IMR-90 (cell line): ENCODE data around the gene SOX6. TPM values are rescaled to one million over a fixed set of nuclear protein-coding genes. Genes with fewer than 3 reads are reported as not detected.
"Not testable (repeated sequence)": the region's sequence is repeated elsewhere in the genome, so short reads cannot be mapped to it uniquely, and the experiment has no call there.

Experiments
- ATAC-seq: fragments of 200-7000 bp; cut with Tn5 transposase; 2 replicates; pipeline ENCODE4 v1.9.1; 2020; ENCODE audit warnings: low read depth, mild to moderate bottlenecking, moderate library complexity
- BruUV-seq: library from RNA; stranded (reverse); fragments of 400-500 nt; replicated peaks from 2 replicates; lab custom pipeline; 2021; lab: Mats Ljungman, UMichigan
- CTCF ChIA-PET: fragments of 300-600 bp; formaldehyde crosslinking; extraction: SDS; loops from one replicate; lab custom pipeline; 2021; ENCODE audit warnings: antibody characterized with exemption; lab: Yijun Ruan, JAX
- POLR2A ChIA-PET: fragments of 300-600 bp; sonication (Branson Sonifier 250); formaldehyde crosslinking; loops from one replicate; lab custom pipeline; 2022; ENCODE audit warnings: antibody characterized with exemption; ENCODE audit not compliant: unreplicated experiment; lab: Charles Lee
- DNase-seq: peaks from one replicate; pipeline ENCODE4 v3.0.0; 2013
- H2AFZ ChIP-seq: replicated peaks from 2 replicates; pipeline ENCODE3; 2013; ENCODE audit warnings: low read length, mild to moderate bottlenecking; ENCODE audit not compliant: poor library complexity
- H2AK5ac ChIP-seq: 2 replicates; pipeline ENCODE4 v1.6.1; 2013; ENCODE audit warnings: low read depth, low read length, inconsistent platforms
- H2AK9ac ChIP-seq: replicated peaks from 2 replicates; pipeline ENCODE3; 2013; ENCODE audit warnings: mild to moderate bottlenecking, low read depth, low read length, moderate library complexity; ENCODE audit not compliant: poor library complexity
- H2BK120ac ChIP-seq: 2 replicates; pipeline ENCODE4 v1.6.1; 2013; ENCODE audit warnings: low read depth, low read length, inconsistent platforms
- H2BK15ac ChIP-seq: 3 replicates; pipeline ENCODE4 v1.6.1; 2013; ENCODE audit warnings: low read depth, low read length, inconsistent platforms
- H2BK20ac ChIP-seq: 2 replicates; pipeline ENCODE4 v1.6.1; 2013; ENCODE audit warnings: low read depth, mild to moderate bottlenecking, inconsistent platforms, low read length, moderate library complexity
- H2BK5ac ChIP-seq: 2 replicates; pipeline ENCODE4 v1.6.1; 2013; ENCODE audit warnings: mild to moderate bottlenecking, low read depth, low read length, inconsistent platforms; ENCODE audit not compliant: poor library complexity, severe bottlenecking
- H3K14ac ChIP-seq: replicated peaks from 2 replicates; pipeline ENCODE4 v1.6.1; 2013; ENCODE audit warnings: low read depth, low read length, inconsistent platforms
- H3K18ac ChIP-seq: 2 replicates; pipeline ENCODE4 v1.6.1; 2013; ENCODE audit warnings: low read depth, low read length, control low read depth
- H3K23ac ChIP-seq: 2 replicates; pipeline ENCODE4 v1.6.1; 2013; ENCODE audit warnings: low read depth, low read length, inconsistent platforms
- H3K27ac ChIP-seq: 2 replicates; pipeline ENCODE4 v1.5.1; 2013; ENCODE audit warnings: mild to moderate bottlenecking, control low read depth, low read length; ENCODE audit not compliant: insufficient read depth
- H3K27me3 ChIP-seq: 2 replicates; pipeline ENCODE4 v1.6.1; 2013; ENCODE audit warnings: low read length; ENCODE audit not compliant: control insufficient read depth, insufficient read depth
- H3K36me3 ChIP-seq: 2 replicates; pipeline ENCODE4 v1.6.1; 2013; ENCODE audit warnings: low read length, mixed read lengths; ENCODE audit not compliant: control insufficient read depth, insufficient read depth
- H3K4ac ChIP-seq: 2 replicates; pipeline ENCODE4 v1.6.1; 2013; ENCODE audit warnings: low read depth, low read length, inconsistent platforms
- H3K4me1 ChIP-seq: 2 replicates; pipeline ENCODE4 v1.6.1; 2013; ENCODE audit warnings: low read length, mixed read lengths; ENCODE audit not compliant: control insufficient read depth, insufficient read depth
- H3K4me2 ChIP-seq: 2 replicates; pipeline ENCODE4 v1.6.1; 2013; ENCODE audit warnings: low read depth, mild to moderate bottlenecking, control low read depth, low read length, moderate library complexity
- H3K4me3 ChIP-seq: 2 replicates; pipeline ENCODE4 v1.5.1; 2013; ENCODE audit warnings: low read depth, mild to moderate bottlenecking, control low read depth, low read length, moderate library complexity; ENCODE audit not compliant: insufficient read depth
- H3K56ac ChIP-seq: 2 replicates; pipeline ENCODE4 v1.6.1; 2013; ENCODE audit warnings: low read length, inconsistent platforms; ENCODE audit not compliant: insufficient read depth; ENCODE audit errors: extremely low read depth
- H3K79me1 ChIP-seq, 2 experiments: 2 replicates each; pipeline ENCODE4 v1.6.1; 2013; ENCODE audit warnings: low read length in 2 of 2, inconsistent platforms in 1 of 2, low read depth in 1 of 2
- H3K9ac ChIP-seq: 2 replicates; pipeline ENCODE4 v1.6.1; 2013; ENCODE audit warnings: low read depth, low read length, control low read depth
- H3K9me1 ChIP-seq: 2 replicates; pipeline ENCODE4 v1.6.1; 2013; ENCODE audit warnings: low read length, inconsistent platforms; ENCODE audit not compliant: insufficient read depth
- H3K9me3 ChIP-seq: 2 replicates; pipeline ENCODE4 v1.6.1; 2013; ENCODE audit warnings: low read length; ENCODE audit not compliant: control insufficient read depth, insufficient read depth
- H4K20me1 ChIP-seq: 2 replicates; pipeline ENCODE4 v1.6.1; 2013; ENCODE audit warnings: low read length, inconsistent platforms; ENCODE audit not compliant: insufficient read depth
- H4K5ac ChIP-seq: 2 replicates; pipeline ENCODE4 v1.6.1; 2013; ENCODE audit warnings: mild to moderate bottlenecking, low read depth, low read length, control low read depth
- H4K8ac ChIP-seq, 2 experiments: 2 replicates each; pipeline ENCODE4 v1.6.1; 2013; ENCODE audit warnings: low read depth in 2 of 2, low read length in 2 of 2, control low read depth in 1 of 2, inconsistent platforms in 1 of 2
- H4K91ac ChIP-seq: 2 replicates; pipeline ENCODE4 v1.6.1; 2013; ENCODE audit warnings: low read depth, low read length, inconsistent platforms; ENCODE audit not compliant: insufficient read depth
- WGBS, 2 experiments: methylation state at CpG; one replicate each; pipeline versions ENCODE4 v1.1.5 to v1.1.7; 2013; ENCODE audit warnings: missing lambda C conversion rate in 2 of 2; ENCODE audit not compliant: insufficient read length in 1 of 2; ENCODE audit errors: extremely low coverage in 2 of 2; 5-methylcytosine and 5-hydroxymethylcytosine counted together
- dilution Hi-C: fragments of 300-500 bp; cut with HindIII; formaldehyde crosslinking; loops from one replicate; pipeline ENCODE4 v1.14.3; 2018; ENCODE audit warnings: low sequenced_read_pairs; ENCODE audit not compliant: unreplicated experiment
- in situ Hi-C: fragments of 300-500 bp; cut with MboI; formaldehyde crosslinking; loops from 3 replicates; pipeline ENCODE4 v1.14.3; 2019; ENCODE audit warnings: low sequenced_read_pairs, inconsistent platforms, mixed read lengths
- intact Hi-C: fragments of 100-400 bp; cut with micrococcal nuclease; formaldehyde crosslinking; loops from 2 replicates; pipeline ENCODE4 v1.10.0; 2022
- polyA plus RNA-seq, 3 experiments: library from polyadenylated mRNA; depleted of rRNA; stranded (reverse); fragments of >200 nt; gene quantifications; 2 replicates each; pipeline ENCODE4 v1.2.3, GENCODE V29; 2012; ENCODE audit warnings: low replicate concordance in 1 of 3
- total RNA-seq: library from RNA; depleted of rRNA; stranded (reverse); fragments of >200 nt; gene quantifications from 2 replicates; pipeline ENCODE4 v1.2.3, GENCODE V29; 2012

Gene SOX6
- total and polyA plus RNA-seq, 2 of the 4 experiments (the other 2 are of a cell fraction): 1.7 to 7.7 TPM

DNA sequence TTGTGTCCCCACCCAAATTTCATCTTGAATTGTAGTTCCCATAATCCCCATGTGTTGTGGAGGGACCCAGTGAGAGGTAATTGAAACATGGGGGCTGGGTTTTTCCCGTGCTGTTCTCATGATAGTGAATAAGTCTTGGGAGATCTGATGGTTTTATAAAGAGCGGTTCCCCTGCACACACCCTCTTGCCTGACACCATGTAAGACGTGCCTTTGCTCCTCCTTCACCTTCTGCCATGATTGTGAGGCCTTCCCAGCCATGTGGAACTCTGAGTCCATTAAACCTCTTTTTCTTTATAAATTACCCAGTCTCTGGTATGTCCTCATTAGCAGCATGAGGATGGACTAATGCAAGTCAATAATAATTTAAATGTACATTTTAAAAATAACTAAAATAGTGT lies 289.1 kb downstream of the SOX6 start:
- ATAC-seq, H2BK5ac ChIP-seq, H3K4me3 ChIP-seq, H3K4ac ChIP-seq, H2AFZ ChIP-seq, H3K18ac ChIP-seq, H2BK20ac ChIP-seq, H4K8ac ChIP-seq, H2AK9ac ChIP-seq, H2BK15ac ChIP-seq, CTCF ChIA-PET, H3K27me3 ChIP-seq, H4K91ac ChIP-seq, H2AK5ac ChIP-seq, H3K79me1 ChIP-seq, H3K27ac ChIP-seq, H4K5ac ChIP-seq, DNase-seq, in situ Hi-C loops, H3K4me1 ChIP-seq, H3K9me1 ChIP-seq, H3K23ac ChIP-seq, H3K36me3 ChIP-seq, H3K9me3 ChIP-seq, H3K4me2 ChIP-seq, H3K14ac ChIP-seq, POLR2A ChIA-PET, intact Hi-C loops, H3K56ac ChIP-seq, BruUV-seq, H4K20me1 ChIP-seq, H2BK120ac ChIP-seq, dilution Hi-C loops, H3K9ac ChIP-seq: not testable (repeated sequence)
- no CpG with 5 or more reads among the region's 3 CpGs for WGBS, 2 experiments
